ENCODE results near the gene KCNE4.

GRCh38 chr2:223058952-223059716, 7.1 kb downstream of the KCNE4 start:
- TF ChIP-seq, protein P1, sequence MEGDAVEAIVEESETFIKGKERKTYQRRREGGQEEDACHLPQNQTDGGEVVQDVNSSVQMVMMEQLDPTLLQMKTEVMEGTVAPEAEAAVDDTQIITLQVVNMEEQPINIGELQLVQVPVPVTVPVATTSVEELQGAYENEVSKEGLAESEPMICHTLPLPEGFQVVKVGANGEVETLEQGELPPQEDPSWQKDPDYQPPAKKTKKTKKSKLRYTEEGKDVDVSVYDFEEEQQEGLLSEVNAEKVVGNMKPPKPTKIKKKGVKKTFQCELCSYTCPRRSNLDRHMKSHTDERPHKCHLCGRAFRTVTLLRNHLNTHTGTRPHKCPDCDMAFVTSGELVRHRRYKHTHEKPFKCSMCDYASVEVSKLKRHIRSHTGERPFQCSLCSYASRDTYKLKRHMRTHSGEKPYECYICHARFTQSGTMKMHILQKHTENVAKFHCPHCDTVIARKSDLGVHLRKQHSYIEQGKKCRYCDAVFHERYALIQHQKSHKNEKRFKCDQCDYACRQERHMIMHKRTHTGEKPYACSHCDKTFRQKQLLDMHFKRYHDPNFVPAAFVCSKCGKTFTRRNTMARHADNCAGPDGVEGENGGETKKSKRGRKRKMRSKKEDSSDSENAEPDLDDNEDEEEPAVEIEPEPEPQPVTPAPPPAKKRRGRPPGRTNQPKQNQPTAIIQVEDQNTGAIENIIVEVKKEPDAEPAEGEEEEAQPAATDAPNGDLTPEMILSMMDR (IDR thresholded peaks at IDR 0.05) = no peak
- no peak for TF ChIP-seq POLR2A (IDR thresholded peaks at IDR 0.05)
